Mucosa of rectum (tissue), 2 donors: ENCODE results near the gene MAPK1.
"Not testable (repeated sequence)": the region's sequence is repeated elsewhere in the genome, so short reads cannot be mapped to it uniquely, and the experiment has no call there.

ENCODE experiments used
- H3K27ac ChIP-seq, 2 donors: one replicate each; pipeline ENCODE4 v1.7.0; 2013; ENCODE audit warnings: inconsistent platforms in 2 of 2, low read depth in 2 of 2, low read length in 2 of 2
- H3K27me3 ChIP-seq, 2 donors: one replicate each; pipeline ENCODE4 v1.7.0; 2013; ENCODE audit warnings: low read length in 2 of 2; ENCODE audit not compliant: control insufficient read depth in 2 of 2, insufficient read depth in 2 of 2
- H3K36me3 ChIP-seq, 2 donors: one replicate each; pipeline ENCODE4 v1.7.0; 2013; ENCODE audit warnings: low read length in 2 of 2; ENCODE audit not compliant: control insufficient read depth in 2 of 2, insufficient read depth in 2 of 2
- H3K4me1 ChIP-seq, 2 donors: one replicate each; pipeline ENCODE4 v1.7.0; 2013; ENCODE audit warnings: low read length in 2 of 2, mild to moderate bottlenecking in 1 of 2; ENCODE audit not compliant: control insufficient read depth in 2 of 2, insufficient read depth in 2 of 2
- H3K4me3 ChIP-seq, 2 donors: one replicate each; pipeline ENCODE4 v1.7.0; 2013; ENCODE audit warnings: low read length in 2 of 2
- H3K9ac ChIP-seq, 2 donors: one replicate each; pipeline ENCODE4 v1.7.0; 2013; ENCODE audit warnings: low read length in 2 of 2, low read depth in 1 of 2, mild to moderate bottlenecking in 1 of 2
- H3K9me3 ChIP-seq, 2 donors: one replicate each; pipeline ENCODE4 v1.7.0; 2013; ENCODE audit warnings: low read length in 2 of 2; ENCODE audit not compliant: control insufficient read depth in 2 of 2
- donor health status: healthy.
- donor health status: Normal muscosa, but diverticular disease.

The MAPK1 gene

DNA sequence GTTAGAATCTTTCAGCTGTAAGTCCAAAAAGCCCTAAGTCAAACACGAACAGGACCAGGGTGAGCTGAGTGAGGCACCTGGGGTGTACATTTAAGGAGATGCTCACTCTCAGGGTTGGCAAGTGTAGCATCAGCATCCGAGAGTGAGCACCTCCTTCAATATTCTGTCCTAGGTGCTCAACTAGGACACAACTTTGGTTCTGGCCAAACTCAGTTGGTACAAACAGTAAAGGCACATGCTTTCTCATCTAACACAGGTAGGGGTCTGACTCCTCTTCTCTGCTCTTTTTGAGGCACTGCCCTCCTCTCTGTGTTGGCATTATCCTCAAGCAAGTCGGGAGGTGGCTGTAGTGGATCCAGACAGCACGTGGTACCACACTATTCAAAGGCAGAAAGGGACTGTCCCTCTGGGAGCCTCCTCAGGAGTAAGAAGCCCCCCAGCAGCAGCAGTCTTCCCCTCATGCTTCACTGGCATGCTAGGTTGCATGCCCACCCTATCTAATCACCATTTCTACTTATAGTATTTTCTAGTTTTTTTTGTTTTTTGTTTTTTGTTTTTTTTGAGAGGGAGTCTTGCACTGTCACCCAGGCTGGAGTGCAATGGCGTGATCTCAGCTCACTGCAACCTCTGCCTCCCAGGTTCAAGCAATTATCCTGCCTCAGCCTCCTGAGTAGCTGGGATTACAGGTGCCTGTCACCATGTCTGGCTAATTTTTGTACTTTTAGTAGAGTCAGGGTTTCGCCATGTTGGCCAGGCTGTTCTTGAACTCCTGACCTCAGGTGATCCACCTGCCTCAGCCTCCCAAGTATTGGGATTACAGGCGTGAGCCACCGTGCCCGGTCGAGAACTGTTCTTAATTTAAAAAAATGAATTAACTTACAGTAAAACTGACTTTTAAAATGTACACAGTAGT lies 14.7 kb upstream of the MAPK1 start:
- no peaks in the 10 kb centered on the region for H3K36me3 ChIP-seq
- no peak overlapping the region for H3K4me3 ChIP-seq
- no peaks in the 10 kb centered on the region for H3K27me3 ChIP-seq
- no peaks in the 10 kb centered on the region for H3K4me1 ChIP-seq
- no peaks in the 10 kb centered on the region for H3K9me3 ChIP-seq
- H3K9ac ChIP-seq = no peak overlapping the region
- H3K27ac ChIP-seq = no peak overlapping the region

DNA sequence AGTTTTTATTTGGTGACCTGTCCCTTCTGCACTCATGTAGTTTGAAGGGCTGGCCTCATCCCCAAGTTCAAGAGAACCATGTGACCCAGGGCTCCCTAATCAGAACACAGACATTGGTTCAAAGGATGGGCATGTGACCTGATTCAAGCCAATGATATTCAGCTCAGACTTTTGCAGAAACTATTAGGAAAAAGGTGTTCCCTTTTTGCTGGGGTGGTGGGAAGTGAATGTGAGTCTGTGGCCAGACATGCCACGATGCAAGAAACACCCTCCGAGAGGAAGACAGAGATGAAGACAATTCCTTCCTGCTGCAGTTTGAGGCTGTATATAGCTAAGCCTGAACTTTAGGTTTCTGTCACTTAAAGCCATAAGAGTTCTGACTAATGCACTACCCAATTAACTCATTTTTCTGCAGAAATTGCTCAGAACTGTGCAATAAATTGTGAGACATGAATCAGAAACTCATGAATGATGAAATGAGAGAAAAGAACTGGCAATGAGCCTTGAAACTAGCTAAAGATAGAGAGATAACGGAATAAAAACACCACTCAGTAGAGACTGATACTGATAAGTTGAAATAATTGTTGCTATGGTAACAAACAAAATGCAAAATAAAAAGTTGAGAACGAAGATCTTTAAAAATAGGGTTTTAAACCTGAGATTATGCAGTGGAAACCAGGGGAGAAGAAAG lies 9.2 kb upstream of the MAPK1 start:
- Histone ChIP-seq H3K4me1 (no peaks in the 10 kb centered on the region), H3K9ac (no peak overlapping the region), H3K27ac (no peak overlapping the region), H3K27me3 (no peaks in the 10 kb centered on the region), H3K4me3 (no peak overlapping the region), H3K9me3 (no peaks in the 10 kb centered on the region), H3K36me3 (no peaks in the 10 kb centered on the region)

DNA sequence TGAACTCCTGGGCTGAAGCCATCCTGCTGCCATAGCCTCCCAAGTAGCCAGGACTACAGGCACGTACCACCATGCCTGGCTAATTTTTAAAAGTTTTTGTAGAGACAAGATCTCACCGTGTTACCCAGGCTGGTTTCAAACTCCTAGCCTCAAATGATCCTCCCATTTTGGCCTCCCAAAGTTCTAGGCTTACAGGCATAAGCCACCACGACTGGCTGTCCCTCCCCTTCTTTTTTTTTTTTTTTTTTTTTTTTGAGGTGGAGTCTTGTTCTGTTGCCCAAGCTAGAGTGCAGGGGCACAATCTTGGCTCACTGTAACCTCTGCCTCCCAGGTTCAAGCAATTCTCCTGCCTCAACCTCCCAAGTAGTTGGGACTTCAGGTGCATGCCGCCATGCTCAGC lies 7.5 kb upstream of the MAPK1 start:
- not testable (repeated sequence) for H3K4me3 ChIP-seq, H3K4me1 ChIP-seq, H3K27ac ChIP-seq, H3K9ac ChIP-seq, H3K9me3 ChIP-seq, H3K36me3 ChIP-seq, H3K27me3 ChIP-seq

DNA sequence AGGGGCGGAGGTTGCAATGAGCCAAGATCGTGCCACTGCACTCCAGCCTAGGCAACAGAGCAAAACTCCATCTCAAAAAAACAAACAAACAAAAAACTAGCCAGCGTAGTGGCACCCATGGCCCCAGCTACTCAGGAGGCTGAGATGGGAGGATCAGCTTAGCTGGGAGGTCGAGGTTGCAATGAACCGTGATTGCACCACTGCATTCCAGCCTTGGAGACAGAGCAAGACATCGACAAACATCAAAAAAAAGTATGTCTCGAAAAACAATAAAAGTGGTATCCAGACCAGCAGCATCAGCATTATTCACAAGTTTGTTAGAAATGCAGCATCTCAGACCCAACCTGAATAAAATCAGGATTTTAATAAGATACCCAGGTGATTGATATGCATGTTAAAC lies 6.2 kb upstream of the MAPK1 start:
- Histone ChIP-seq H3K27ac (no peak overlapping the region), H3K4me1 (no peaks in the 10 kb centered on the region), H3K4me3 (no peak overlapping the region), H3K9me3 (no peaks in the 10 kb centered on the region), H3K27me3 (no peaks in the 10 kb centered on the region), H3K36me3 (no peaks in the 10 kb centered on the region), H3K9ac (no peak overlapping the region)

DNA sequence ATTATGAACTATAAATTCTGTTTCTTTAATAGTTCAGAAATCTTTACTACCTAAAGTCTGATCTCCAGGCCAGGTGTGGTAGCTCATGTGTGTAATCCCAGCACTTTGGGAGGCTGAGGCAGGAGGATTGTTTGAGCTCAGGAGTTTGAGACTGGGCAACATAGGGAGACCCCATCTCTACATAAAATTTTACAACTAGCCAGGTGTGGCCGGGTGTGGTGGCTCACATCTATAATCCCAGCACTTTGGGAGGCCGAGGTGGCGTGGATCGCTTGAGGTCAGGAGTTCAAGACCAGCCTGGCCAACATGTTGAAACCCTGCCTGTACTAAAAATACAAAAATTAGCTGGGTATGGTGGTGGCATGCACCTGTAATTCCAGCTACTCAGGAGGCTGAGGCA lies 5.3 kb upstream of the MAPK1 start:
- H3K27ac ChIP-seq, H3K4me3 ChIP-seq, H3K27me3 ChIP-seq, H3K4me1 ChIP-seq, H3K36me3 ChIP-seq, H3K9ac ChIP-seq, H3K9me3 ChIP-seq: not testable (repeated sequence)

DNA sequence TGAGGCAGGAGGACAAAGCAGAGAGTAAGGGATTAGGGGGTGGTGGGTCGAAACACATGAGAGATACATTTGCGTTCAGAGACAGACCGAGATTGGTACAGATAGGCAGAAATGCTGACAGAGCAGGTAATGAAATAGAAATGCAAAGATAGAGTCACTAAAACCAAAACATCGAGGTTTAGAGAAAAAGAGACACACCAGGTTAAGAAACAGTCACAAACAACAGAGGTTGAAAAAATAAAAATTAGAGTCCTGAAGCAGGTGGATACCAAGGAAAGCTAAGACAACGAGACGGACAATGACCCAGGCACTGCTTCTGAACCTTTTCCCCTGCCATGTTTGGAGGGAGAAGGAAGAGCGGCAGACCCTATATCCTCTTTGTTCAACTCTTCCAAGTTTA lies 1.2 kb upstream of the MAPK1 start:
- Histone ChIP-seq H3K36me3 (no peaks in the 10 kb centered on the region), H3K27me3 (no peaks in the 10 kb centered on the region), H3K27ac (no peak overlapping the region), H3K9me3 (no peaks in the 10 kb centered on the region), H3K4me3 (no peak overlapping the region), H3K9ac (no peak overlapping the region), H3K4me1 (peaks cover 5 to 12% of the 10 kb centered on the region in 2 donors)

DNA sequence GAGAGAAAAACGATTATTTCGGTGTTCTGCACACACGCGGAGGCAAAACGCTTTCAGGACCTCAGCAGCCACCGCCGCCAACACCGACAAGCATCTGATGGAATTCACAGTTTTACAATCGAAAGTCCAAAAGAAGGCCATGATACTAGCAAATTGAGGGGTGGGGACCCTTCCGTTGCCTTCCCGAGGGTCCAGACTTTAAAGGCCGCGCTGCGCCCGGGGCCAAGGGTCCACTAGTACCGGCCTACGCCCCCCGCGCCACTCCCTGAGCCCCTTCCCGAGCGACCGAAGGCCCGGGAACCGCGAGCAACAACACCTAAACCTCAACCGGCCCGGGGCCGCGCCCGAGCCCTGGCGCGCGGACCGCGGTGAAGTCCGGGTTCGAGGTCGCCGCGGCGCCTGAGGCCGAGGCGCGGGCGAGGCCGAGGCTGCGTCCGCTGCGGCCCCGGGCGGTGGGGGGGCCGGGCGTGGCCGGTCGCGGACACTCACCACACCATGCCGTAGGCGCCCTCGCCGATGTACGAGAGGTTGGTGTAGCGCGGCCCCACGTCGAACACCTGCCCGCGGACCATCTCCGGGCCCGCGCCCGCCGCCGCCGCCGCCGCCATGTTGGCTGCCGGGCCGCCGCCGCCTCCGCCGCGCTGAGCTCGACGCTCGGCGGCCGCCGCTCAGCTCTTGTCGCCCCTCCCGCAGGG lies 465 bp downstream of the MAPK1 start:
- H3K27me3 ChIP-seq = no peaks in the 10 kb centered on the region
- peak overlapping the region; percentile 84 to 93 for H3K27ac ChIP-seq
- H3K36me3 ChIP-seq = no peaks in the 10 kb centered on the region
- peaks cover 9 to 12% of the 10 kb centered on the region in 2 donors for H3K4me1 ChIP-seq
- H3K9me3 ChIP-seq = no peaks in the 10 kb centered on the region
- peak overlapping the region; percentile 93 to 97 for H3K4me3 ChIP-seq
- peak overlapping the region; percentile 82 to 83 for H3K9ac ChIP-seq

DNA sequence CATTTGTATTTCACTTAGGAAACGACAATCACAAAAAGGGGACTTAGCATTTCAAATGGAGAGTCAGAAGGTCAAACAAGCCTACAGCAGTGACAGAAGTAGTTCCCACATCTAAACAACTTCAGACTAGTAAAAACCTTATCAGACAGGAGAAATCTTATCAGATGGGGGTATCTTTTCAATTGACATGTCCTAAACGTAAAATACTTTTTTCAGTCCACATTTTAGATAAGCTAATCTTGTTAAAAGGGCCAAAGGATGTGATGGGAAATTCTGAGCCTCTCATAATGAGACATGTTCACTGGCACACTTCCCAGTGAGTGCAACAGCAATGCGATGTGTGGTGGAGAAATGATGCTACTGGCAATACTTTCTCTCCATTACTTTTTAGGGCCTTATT lies 2.4 kb downstream of the MAPK1 start:
- no peaks in the 10 kb centered on the region for H3K36me3 ChIP-seq
- H3K27me3 ChIP-seq = no peaks in the 10 kb centered on the region
- no peaks in the 10 kb centered on the region for H3K9me3 ChIP-seq
- peak overlapping the region in 1 of 2 donors; percentile 41 for H3K9ac ChIP-seq
- H3K4me3 ChIP-seq = peak overlapping the region in 1 of 2 donors; percentile 93
- H3K27ac ChIP-seq = no peak overlapping the region
- H3K4me1 ChIP-seq = peaks cover 20 to 24% of the 10 kb centered on the region in 2 donors

DNA sequence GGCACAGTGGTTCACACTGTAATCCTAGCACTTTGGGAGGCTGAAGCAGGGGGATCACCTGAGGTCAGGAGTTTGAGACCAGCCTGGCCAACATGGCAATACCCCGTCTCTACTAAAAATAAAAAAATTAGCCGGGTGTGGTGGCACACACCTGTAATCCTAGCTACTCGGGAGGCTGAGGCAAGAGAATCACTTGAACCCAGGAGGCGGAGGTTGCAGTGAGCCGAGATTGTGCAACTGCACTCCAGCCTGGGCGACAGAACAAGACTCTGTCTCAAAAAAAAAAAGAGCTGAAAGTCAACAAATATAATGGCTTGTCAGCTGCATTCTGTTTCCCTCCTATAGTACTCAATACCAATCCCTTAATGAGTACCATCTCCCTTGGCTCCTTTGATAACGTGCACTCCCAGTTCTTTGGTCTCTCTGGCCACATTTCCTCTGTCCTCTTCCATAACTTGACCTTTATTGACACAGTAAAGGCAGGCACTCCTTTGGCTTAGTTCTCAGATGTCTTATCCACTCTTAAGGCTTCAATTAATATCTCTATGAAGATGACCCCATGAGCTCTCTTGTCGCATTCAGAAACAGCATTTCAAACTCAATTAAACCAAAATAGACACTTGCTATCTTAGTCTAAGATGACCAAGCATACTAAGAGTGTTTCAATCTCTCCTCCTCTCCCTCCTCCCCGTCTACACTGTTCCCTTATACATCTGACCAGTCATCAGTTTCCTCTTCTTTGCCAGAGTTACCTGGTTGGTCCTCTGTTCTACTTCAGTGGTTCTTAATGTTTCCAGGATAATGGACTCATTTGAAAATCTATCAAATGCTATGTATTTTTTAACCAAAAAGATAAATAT lies 4.8 kb downstream of the MAPK1 start:
- H3K9ac ChIP-seq = no peak overlapping the region
- H3K4me1 ChIP-seq = peaks cover 26 to 35% of the 10 kb centered on the region in 2 donors
- H3K27me3 ChIP-seq = no peaks in the 10 kb centered on the region
- H3K4me3 ChIP-seq = no peak overlapping the region
- no peaks in the 10 kb centered on the region for H3K36me3 ChIP-seq
- no peaks in the 10 kb centered on the region for H3K9me3 ChIP-seq
- no peak overlapping the region for H3K27ac ChIP-seq
